NCI-H1694 treated with DMSO at 0.1 percent for 48 hours (cell line): Measurements from ENCODE around the gene RHD.
A peak's percentile ranks its signal among the peaks of the same experiment; 100 is the strongest.
"Not testable (repeated sequence)": the region's sequence is repeated elsewhere in the genome, so short reads cannot be mapped to it uniquely, and the experiment has no call there.

ENCODE experiments used
- DNase-seq: peaks from one replicate; lab custom pipeline; 2025; lab: John Stamatoyannopoulos, UW

The RHD gene

DNA sequence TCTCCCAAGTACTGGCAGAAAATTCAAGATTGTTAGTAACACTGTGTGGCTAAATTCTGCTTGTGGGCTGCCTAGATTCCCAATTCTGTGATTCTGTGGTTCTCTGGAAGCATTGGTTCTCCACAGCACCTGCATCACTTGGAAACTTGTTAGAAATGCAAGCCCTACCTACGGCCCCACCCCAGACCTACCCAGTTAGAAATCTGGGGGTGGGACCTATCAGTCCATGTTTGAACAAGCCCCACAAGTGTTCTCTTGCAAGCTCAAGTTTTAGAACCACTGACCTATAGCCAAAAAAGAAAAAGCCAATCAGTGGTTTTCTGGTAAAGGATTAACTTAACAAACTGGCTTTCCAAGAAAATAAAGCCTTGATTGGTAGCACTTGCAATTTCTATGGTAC is 35.9 kb downstream of the RHD start:
- DNase-seq = not testable (repeated sequence)

DNA sequence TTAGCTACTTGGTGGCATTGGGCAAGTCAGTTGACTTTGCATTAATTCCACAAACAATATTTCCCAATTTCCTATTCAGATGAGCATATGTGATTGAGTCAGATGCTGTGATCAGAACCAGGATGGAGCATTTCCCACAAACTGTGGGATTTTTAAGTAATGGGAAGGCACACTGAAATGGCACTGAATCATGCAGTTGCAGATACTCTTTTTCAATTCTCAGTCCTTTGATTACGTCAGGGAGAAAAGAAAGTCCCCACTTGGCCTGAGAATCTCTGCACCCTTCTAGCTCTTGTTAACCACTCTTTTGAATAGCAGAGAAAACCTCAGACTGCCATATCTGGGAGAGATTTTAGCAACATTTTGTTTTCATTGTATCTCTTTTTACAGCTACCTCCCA is 36.8 kb downstream of the RHD start:
- not testable (repeated sequence) for DNase-seq

DNA sequence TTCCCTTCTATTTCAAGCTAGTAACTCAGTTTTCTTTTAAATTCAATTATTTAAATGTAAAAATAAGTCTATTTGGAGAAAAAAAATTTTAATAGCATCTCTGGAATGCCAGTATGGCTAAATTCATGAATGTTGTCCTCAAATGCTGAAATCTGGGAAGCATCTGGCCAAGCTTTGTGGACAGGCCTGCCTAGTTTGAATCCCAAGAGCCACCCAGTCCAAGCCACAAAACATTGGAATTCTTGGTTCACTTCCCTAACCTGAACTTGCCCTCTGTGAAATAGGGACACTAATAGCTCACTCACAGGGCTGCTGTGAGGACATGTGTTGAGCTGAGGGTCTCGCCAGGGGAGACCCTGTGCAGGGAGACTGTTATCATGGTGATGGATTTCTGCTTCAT is 37.2 kb downstream of the RHD start:
- not testable (repeated sequence) for DNase-seq

DNA sequence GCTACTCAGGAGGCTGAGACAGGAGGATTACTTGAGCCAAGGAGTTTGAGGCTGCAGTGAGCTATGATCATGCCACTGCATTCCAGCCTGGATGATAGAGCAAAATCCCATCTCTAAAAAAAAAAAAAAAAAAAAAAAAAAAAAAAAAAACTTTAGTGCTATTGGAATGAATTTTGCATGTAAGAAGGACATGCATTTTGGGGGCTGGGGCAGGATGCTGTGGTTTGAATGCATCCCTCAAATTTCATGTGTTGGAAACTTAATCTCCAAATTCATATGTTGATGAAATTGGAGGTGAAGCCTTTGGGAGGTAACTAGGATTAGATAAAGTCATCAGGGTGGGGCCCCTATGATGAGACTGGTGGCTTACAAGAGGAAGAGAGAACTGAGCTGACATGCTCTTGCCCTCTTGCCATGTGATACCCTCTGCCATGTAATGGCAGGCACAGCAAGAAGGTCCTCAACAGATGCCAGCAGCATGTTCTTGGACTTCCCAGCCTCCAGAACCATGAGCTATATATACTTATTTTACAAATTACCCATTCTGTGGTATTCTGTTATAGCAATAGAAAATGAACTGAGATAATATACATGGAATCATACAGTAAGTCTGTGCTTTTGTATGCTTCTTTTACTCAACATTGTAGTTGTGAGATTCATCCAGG is 40.6 kb downstream of the RHD start:
- not testable (repeated sequence) for DNase-seq

DNA sequence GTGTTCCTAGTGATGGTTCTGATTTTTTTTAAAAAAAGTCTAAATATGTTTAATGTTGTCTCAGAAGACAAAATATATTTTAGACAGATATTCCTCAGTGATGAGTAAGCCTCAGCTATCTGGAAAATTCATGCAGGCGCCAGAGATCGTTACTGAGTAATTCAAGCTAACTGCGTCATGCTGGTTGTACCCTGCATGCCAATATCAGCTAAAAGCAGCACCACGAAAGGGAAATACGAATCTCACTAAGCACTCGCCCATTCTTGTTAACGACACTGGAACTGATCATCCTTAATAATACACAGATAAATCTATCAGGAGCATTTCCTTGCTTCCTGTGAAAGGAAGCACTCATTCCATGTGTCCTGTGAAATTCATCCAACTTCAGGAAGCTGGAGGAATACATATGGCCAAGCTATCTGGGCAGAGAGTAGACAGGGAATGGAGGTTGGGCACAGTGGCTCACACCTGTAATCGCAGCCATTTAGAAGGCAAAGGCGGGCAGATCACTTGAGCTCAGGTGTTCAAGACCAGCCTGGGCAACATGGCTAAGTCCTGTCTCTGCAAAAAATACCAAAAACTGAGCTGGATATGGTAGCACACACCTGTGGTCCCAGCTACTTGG is 48.1 kb downstream of the RHD start:
- DNase-seq = not testable (repeated sequence)

DNA sequence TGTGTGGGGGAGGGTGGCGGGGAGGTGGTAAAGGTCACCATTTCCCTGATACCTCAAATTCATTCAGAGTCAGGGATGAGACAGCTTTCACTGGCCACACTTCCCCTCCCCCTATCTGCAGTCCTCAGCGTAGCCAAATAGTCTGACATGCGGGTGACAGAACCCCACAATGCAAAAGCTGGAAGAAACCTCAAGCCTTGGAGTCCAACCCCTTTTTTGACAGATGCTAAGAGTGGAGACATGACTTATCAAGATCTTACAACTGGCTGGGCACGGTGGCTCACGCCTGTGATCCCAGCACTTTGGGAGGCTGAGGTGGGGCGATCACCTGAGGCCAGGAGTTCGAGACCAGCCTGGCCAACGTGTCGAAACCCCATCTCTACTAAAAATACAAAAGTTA is 49.8 kb downstream of the RHD start:
- DNase-seq = not testable (repeated sequence)

DNA sequence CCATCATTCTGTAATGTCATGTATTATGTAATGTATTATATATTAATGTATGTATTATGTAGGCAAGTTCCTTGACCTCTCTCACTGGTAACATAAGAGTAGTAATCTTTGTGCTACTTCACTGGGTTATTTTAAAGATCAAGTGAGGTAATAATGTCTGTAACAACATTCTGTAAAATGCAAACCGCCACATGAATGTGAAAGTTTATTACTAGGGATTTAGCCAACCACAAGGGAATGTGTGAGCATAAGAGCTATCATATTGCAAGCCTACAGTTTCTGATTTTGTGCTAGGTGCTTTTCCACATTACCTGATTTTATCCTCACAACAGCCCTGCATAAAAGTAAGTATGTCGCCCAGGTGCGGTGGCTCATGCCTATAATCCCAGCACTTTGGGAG is 52.1 kb downstream of the RHD start:
- not testable (repeated sequence) for DNase-seq

DNA sequence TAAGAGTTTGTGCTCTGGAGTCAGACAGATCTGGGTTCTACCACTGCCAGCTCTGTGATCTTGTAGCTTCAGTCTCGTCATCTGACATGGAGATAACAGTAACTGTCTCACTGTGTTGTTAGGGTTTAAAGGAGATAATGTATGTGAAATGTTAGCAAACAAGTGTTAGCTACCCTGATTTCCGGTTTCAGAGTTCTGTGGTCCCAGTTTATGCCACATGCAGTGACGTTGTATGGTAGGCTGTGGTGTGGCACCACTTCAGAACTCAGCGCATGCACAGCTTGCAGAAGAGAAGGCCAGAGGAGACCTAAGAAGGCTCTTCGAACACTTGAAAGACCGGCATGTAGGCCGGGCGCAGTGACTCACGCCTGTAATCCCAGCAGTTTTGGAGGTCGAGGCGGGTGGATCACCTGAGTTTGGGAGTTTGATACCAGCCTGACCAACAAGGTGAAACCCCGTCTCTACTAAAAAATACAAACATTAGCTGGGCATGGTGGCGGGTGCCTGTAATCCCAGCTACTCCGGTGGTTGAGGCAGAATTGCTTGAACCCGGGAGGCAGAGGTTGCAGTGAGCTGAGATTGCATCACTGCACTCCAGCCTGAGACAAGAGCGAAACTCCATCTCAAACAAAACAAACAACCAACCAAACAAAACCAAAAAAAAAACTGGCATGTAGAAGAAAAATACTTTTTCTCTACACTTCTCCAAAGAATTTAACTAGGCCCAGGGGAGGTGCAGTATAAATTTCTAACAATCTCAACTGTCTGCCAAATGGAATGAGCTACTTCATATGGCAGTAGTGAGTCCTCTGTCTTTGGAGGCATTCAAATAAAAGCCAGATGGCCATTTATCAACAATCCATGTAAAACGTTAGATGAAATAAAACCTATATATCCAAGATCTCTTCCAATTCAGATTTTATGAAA is 55.8 kb downstream of the RHD start:
- not testable (repeated sequence) for DNase-seq

DNA sequence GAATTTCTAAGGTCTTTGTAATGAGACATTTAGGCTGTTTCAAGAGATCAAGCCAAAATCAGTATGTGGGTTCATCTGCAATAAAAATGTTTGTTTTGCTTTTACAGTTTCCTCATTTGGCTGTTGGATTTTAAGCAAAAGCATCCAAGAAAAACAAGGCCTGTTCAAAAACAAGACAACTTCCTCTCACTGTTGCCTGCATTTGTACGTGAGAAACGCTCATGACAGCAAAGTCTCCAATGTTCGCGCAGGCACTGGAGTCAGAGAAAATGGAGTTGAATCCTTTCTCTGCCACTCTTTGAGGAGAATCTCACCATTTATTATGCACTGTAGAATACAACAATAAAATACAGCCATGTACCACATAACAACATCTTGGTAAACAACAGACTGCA is 56.5 kb downstream of the RHD start:
- DNase-seq = not testable (repeated sequence)

DNA sequence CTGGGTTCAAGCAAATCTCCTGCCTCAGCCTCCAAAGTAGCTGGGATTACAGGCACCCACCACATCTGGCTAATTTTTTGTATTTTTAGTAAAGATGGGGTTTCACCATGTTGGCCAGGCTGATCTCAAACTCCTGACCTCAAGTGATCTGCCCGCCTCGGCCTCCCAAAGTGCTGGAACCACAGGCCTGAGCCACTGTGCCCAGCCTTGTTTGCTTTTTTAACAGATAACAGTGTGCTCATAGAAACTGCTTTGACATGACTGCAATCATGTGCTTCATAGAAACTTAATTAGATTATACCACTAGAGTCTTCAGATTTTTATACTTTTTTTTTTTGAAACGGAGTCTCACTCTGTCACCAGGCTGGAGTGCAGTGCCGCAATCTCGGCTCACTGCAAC is 57.0 kb downstream of the RHD start:
- not testable (repeated sequence) for DNase-seq

DNA sequence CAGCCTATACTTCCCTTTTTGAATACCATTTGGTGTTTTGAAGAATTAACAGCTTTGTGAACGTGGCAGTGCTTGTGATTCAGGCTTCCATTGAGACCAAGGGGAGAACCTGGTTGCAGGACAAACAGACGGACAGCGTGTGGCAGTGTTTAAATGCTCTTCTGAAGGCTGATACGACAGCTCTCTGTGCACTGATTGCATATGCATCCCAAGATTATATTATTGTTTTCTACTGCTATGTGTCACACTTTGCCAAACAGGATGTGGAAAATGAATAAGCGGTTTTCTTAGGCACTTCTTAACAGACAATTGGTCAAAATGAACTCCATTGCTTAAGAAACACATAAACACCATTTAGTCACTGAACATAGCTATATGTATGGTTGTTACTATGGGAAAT is 57.6 kb downstream of the RHD start:
- DNase-seq = not testable (repeated sequence)

DNA sequence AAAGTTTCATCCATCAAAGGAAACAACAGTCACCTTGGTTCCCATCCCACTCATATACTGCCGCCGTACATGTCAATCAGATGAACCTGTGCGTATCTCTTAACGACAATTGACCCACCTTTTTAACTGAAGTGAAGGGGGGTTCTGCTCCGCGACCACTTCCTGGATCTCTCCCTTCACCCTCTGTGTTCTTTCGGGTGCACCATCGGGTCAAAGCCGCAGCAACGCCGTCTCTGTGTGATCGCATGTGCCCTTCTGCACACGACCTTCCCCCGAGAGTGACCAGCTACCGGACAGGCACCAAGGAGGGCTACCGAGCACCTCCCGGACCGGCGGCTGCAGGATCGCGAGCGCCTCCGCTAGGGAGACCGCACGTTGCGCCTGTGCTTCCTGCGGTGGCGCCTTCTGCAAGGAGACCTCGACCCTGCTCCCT is 64.6 kb downstream of the RHD start:
- DNase-seq = not testable (repeated sequence)

DNA sequence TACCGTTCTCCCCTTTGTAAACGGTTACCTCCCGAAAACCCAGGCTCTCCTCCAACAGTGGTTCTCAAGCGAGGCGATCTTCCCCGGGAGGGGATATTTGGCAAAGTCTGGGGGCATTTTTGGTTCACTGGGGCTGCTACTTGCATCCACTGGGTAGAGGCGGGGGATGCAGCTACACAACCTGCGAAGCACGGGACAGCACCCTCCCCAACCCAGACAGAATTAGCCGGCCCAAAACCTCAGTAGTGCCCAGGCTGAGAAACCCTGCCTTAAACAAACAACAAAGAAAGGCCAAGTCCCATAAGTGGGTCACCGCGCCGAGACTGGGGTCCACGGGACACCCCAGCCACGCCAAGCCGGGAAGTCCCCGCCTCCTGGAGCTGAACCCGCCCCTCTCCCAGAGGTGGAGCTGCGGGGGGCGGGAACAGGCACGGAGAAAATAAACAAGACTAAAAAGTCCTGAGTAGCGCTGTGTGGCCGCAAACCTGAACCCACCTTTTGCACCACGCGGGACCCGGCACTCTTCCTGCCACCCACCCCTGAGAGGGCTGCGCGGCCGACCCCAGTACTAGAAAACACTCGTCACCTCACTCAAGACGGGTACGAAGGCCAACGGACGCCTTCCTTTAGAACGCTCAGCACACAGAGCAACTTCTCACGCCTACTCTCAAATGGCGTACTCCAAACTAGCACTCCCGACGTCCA is 65.3 kb downstream of the RHD start:
- not testable (repeated sequence) for DNase-seq

DNA sequence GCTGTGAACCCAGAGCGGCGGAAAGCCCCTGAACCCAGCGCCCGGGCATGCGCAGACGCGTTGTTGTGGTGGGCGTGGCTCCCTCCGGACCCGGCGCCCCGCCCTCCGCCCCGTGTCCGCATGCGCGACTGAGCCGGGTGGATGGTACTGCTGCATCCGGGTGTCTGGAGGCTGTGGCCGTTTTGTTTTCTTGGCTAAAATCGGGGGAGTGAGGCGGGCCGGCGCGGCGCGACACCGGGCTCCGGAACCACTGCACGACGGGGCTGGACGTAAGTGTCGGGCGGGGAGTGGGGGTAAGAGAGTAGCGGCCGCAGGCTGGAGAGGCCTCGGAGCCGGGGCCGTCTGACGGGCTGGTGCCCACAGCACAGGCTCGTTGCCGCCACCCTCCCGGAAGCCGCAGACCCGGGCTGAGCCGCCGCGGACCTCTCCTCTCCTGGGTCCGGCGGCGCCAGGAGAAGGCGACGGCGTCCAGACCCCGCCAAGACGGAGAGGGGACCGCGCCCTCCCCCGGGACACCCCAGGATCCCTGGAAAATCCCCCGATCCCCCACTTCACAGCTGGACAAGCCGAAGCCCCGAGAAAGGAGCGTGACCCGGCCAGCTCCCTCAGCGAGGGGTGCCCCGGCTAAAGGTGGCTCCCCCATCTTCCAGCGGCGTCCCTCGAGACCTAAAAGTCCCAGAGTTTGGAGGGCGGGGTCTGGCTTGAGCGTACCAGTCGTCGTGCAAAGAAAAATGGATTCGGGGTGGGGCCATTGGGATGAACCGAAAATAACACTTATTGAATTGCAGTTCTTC is 66.1 kb downstream of the RHD start, which contains the start of gene TMEM50A:
Gene TMEM50A, plus strand, starts transcription at position 147 of the 794 bp plus-strand sequence. CDS start 2,153 bp downstream, outside the sequence.
- DNase-seq = peak; percentile 44

DNA sequence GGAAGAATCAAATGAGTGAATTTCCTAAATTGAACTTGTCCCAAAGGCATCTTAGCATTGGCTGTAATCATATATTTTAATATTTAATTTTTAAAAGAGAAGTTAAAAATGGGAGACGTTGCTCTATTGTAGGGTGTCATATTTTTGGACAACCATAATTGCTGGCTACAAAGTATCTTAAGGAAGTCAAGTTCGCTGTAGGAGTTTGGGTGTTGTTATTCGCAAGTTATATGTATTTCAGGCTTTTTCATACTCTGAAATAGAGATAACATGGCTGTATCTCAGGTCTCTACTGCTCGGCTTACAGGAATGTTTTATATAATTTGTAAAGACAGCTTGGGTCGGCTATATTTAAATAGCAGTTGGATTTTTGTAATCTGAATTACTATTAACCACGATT is 66.7 kb downstream of the RHD start:
- no peak for DNase-seq

DNA sequence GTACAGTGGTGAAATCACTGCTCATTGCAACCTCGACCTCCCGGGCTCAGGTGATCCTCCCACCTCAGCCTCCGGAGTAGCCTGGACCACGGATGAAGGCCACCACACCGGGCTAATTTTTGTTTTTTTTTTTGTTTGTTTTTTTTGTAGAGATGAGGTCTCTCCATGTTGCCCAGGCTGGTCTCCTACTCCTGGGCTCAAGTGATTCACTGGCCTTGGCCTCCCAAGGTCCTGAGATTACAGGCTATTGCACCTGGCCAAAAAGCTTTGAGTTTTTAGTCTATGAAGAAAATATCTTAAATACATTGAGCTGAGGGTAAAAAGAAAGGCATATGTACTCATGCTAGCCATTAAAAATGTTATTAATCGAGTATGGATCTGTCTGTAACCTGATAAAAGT is 69.4 kb downstream of the RHD start:
- no peak for DNase-seq

DNA sequence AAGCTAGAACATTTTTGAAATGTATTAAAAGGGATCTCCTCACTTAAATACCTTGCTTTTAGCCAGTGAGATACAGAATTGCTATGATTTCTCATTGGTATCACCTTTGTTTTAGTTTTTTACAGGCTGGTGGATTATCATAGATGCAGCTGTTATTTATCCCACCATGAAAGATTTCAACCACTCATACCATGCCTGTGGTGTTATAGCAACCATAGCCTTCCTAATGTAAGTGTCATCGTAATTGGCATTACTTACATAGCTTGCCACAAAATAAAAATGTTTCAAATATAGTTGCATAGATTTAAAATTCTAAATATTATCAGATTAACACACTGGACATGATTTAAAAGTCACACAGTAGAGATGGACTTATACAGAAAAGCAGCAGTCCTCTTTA is 70.5 kb downstream of the RHD start:
- no peak for DNase-seq

DNA sequence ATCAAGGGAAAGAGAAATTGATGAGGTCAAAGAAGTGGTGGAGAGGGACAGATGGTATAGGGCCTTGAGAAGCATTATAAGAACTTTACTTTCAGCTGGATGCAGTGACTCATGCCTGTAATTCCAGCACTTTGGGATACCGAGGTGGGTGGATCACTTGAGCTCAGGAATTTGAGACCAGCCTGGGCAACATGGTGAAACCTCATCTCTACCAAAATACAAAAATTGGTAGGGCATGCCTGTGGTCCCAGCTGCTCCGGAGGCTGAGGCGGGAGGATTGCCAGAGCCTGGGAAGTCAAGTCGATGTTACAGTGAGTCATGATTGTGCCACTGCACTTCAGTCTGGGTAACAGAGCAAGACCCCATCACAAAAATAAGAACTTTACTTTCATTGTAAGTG is 71.6 kb downstream of the RHD start:
- no peak for DNase-seq

DNA sequence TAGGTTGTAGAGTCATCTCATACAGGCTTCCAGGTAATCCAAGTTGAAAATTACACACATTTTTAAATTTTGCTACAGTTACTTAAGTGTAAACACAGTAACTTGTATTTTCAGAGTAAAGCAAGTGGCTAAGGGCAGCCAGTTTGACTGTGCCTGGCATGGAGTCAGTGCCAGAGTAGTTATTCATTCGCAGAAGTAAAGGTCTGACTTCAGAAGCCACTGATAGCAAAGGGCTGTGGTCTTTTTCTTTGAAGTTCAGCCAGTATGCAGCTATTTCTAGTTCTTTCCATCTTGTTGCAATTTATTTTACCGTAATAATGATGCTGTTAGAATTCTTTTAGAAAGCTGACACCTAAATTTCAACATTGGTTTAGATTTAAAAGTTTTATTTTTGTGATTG is 75.2 kb downstream of the RHD start:
- no peak for DNase-seq

DNA sequence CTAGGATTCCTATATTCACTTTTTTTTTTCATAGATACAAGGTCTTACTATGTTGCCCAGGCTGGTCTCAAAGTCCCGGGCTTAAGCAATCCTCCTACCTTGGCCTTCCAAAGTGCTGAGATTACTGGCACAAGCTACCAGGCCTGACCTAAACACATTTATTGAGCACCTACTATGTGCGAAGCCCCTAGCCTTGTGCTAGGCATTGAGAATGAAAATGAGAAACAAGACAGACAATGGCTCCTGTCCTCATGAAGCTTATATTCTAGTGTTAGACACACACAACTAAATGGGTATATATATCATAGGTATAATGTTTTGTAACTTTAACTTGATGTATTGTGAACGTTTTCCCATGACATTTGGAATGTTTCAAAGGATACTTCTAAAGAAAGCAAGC is 77.3 kb downstream of the RHD start:
- DNase-seq = no peak

DNA sequence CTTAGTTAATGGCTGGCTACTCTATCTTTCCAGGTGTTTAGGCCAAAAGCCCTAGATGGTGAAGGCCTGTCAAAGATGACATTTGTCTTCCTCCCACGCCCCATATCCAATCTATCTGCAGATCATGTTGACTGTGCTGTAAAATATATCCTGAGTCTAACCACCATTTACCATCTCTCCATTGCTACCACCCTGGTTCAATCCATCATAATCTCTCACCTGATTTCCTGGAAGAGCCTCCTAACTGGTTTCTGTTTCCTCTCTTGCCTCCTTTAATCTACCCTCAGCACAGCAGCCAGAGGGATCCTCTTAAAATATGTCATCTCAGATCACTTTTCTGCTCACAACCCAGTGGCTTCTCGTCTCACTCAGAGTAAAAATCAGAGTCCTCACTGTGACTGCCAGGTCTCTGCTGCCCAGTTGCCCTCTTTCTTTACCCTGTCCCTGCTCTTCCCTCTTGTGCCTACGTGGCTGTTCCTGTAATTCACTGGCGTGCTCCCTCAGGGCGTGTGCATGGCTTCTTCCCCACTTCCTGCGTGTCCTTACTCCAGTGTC is 83.6 kb downstream of the RHD start:
- no peak for DNase-seq
